CD14-positive monocyte (primary cell): Measurements from ENCODE around the gene RAB24. TPM values are rescaled to one million over a fixed set of nuclear protein-coding genes. Genes with fewer than 3 reads are reported as not detected.

Experiments used
- DNase-seq, 3 donors: peaks; one replicate each; pipeline ENCODE4 v3.0.0-alpha.2; 2011 to 2022
- H2AFZ ChIP-seq: 2 replicates; pipeline ENCODE4 v1.6.0; 2012; ENCODE audit warnings: mild to moderate bottlenecking, low read depth, low read length, inconsistent platforms; ENCODE audit not compliant: insufficient read depth, poor library complexity, severe bottlenecking
- H3K27ac ChIP-seq, 2 donors: 1 replicate in 1 of 2; 2 replicates in 1 of 2; pipeline ENCODE4 v1.5.1; 2012 to 2013; ENCODE audit warnings: low read length in 2 of 2, control low read depth in 1 of 2, inconsistent platforms in 1 of 2, low read depth in 1 of 2, mild to moderate bottlenecking in 1 of 2
- H3K27me3 ChIP-seq, 2 donors: one replicate each; pipeline versions ENCODE4 v1.6.0 to v1.6.1; 2011 to 2013; ENCODE audit warnings: low read length in 2 of 2; ENCODE audit not compliant: control insufficient read depth in 2 of 2, insufficient read depth in 2 of 2
- H3K36me3 ChIP-seq, 2 donors: replicated peaks in 1 of 2; 1 replicate in 1 of 2; 2 replicates in 1 of 2; pipeline versions ENCODE4 v1.5.1 to v1.6.1; 2012 to 2013; ENCODE audit warnings: low read length in 2 of 2, control low read depth in 1 of 2, inconsistent platforms in 1 of 2, mild to moderate bottlenecking in 1 of 2; ENCODE audit not compliant: insufficient read depth in 2 of 2, control insufficient read depth in 1 of 2
- H3K4me1 ChIP-seq, 2 donors: 1 replicate in 1 of 2; 2 replicates in 1 of 2; pipeline versions ENCODE4 v1.5.1 to v1.6.1; 2012 to 2013; ENCODE audit warnings: low read length in 2 of 2, control low read depth in 1 of 2, inconsistent platforms in 1 of 2, mild to moderate bottlenecking in 1 of 2, moderate library complexity in 1 of 2; ENCODE audit not compliant: insufficient read depth in 2 of 2, control insufficient read depth in 1 of 2
- H3K4me2 ChIP-seq: replicated peaks from 2 replicates; pipeline ENCODE3; 2012; ENCODE audit warnings: low read length, moderate library complexity, mild to moderate bottlenecking; ENCODE audit not compliant: poor library complexity, severe bottlenecking; ENCODE audit errors: extremely low read depth
- H3K4me3 ChIP-seq, 3 experiments: fragments of 200-600 bp in 1 of 3; sonication (generic) in 1 of 3; replicated peaks in 1 of 3; 1 replicate in 2 of 3; 2 replicates in 1 of 3; pipeline ENCODE4 v1.5.1; 2011 to 2013; ENCODE audit warnings: low read length in 3 of 3, mild to moderate bottlenecking in 3 of 3, control low read depth in 2 of 3, low read depth in 2 of 3, inconsistent platforms in 1 of 3, moderate library complexity in 1 of 3
- H3K79me2 ChIP-seq: 2 replicates; pipeline ENCODE4 v1.6.0; 2012; ENCODE audit warnings: mild to moderate bottlenecking, control low read depth, inconsistent platforms, low read length, moderate library complexity; ENCODE audit not compliant: insufficient read depth
- H3K9ac ChIP-seq: 2 replicates; pipeline ENCODE4 v1.6.0; 2017; ENCODE audit warnings: low read length, mild to moderate bottlenecking; ENCODE audit not compliant: insufficient read depth, poor library complexity, severe bottlenecking
- H3K9me3 ChIP-seq, 2 donors: replicated peaks in 1 of 2; 1 replicate in 1 of 2; 2 replicates in 1 of 2; pipeline versions ENCODE4 v1.5.1 to v1.6.1; 2012 to 2013; ENCODE audit warnings: low read length in 2 of 2, control low read depth in 1 of 2; ENCODE audit not compliant: control insufficient read depth in 1 of 2, insufficient read depth in 1 of 2
- H4K20me1 ChIP-seq: 2 replicates; pipeline ENCODE4 v1.6.0; 2012; ENCODE audit warnings: mild to moderate bottlenecking, low read length, control low read depth, moderate library complexity; ENCODE audit not compliant: insufficient read depth
- H3K27ac Mint-ChIP-seq, 7 donors: one replicate each; pipeline ENCODE4 v1.8.0; 2020; ENCODE audit warnings: mild to moderate bottlenecking in 7 of 7, mixed read lengths in 7 of 7, moderate library complexity in 6 of 7, inconsistent platforms in 2 of 7
- H3K27me3 Mint-ChIP-seq, 3 donors: one replicate each; pipeline ENCODE4 v1.8.0; 2021 to 2022; ENCODE audit warnings: low read depth in 3 of 3, mild to moderate bottlenecking in 3 of 3, mixed read lengths in 3 of 3, moderate library complexity in 3 of 3, inconsistent platforms in 1 of 3
- H3K36me3 Mint-ChIP-seq, 2 donors: one replicate each; pipeline ENCODE4 v1.8.0; 2020; ENCODE audit warnings: mixed read lengths in 2 of 2, inconsistent platforms in 1 of 2, mild to moderate bottlenecking in 1 of 2
- H3K4me1 Mint-ChIP-seq: one replicate; pipeline ENCODE4 v1.8.0; 2020; ENCODE audit warnings: mild to moderate bottlenecking, mixed read lengths
- H3K4me3 Mint-ChIP-seq, 2 donors: one replicate each; pipeline ENCODE4 v1.8.0; 2020; ENCODE audit warnings: mild to moderate bottlenecking in 2 of 2, mixed read lengths in 2 of 2, moderate library complexity in 1 of 2
- H3K9me3 Mint-ChIP-seq, 7 donors: one replicate each; pipeline ENCODE4 v1.8.0; 2020 to 2022; ENCODE audit warnings: mixed read lengths in 7 of 7, mild to moderate bottlenecking in 6 of 7, moderate library complexity in 6 of 7, inconsistent platforms in 2 of 7
- CTCF ChIP-seq: fragments of 200-600 bp; IDR thresholded peaks from one replicate; pipeline ENCODE4 v1.8.0; 2022; ENCODE audit warnings: antibody characterized with exemption, mild to moderate bottlenecking
- WGBS: methylation state at CpG from one replicate; pipeline ENCODE4 v1.1.5; 2013; ENCODE audit warnings: missing lambda C conversion rate; ENCODE audit not compliant: insufficient coverage; 5-methylcytosine and 5-hydroxymethylcytosine counted together
- intact Hi-C, 2 donors: fragments of 100-400 bp; cut with micrococcal nuclease; formaldehyde crosslinking; loops; one replicate each; pipeline versions ENCODE4 v1.15.0 to v1.15.1; 2023
- polyA plus RNA-seq, 3 donors: library from polyadenylated mRNA; depleted of rRNA in 1 of 3; unstranded in 2 of 3; stranded (reverse) in 1 of 3; fragments of 300-500 nt in 2 of 3; fragments of >200 nt in 1 of 3; fragmentation: Illumina TruSeq in 2 of 3; gene quantifications; 1 replicate in 2 of 3; 2 replicates in 1 of 3; pipeline ENCODE4 v1.2.3, GENCODE V29; 2012 to 2021

Gene RAB24
- polyA plus RNA-seq, 3 donors, result 74.3 to 465 (median 94.4) TPM

GRCh38 chr5:177346820-177347219 is 43.3 kb upstream of the RAB24 start:
- H3K79me2 ChIP-seq, result peaks cover 95% of the 10 kb centered on the region
- H3K27ac ChIP-seq, result no peak overlapping the region
- Mint-ChIP-seq H3K4me3 (no peak overlapping the region), H3K36me3 (peaks cover 41 to 65% of the 10 kb centered on the region in 2 donors), H3K27me3 (no peaks in the 10 kb centered on the region), H3K27ac (peak overlapping the region in 1 of 7 donors; percentile 18), H3K9me3 (no peaks in the 10 kb centered on the region), H3K4me1 (peaks cover 29% of the 10 kb centered on the region)
- H3K4me3 ChIP-seq, result no peak overlapping the region
- H2AFZ ChIP-seq, result no peak overlapping the region
- no peak overlapping the region for H3K9ac ChIP-seq
- 95% methylated on average over 2 of the region's 4 CpGs for WGBS
- peaks cover 19 to 27% of the 10 kb centered on the region in 2 donors for H3K4me1 ChIP-seq
- H3K36me3 ChIP-seq, result peaks cover 39 to 66% of the 10 kb centered on the region in 2 donors
- intact Hi-C loops, result loop anchor here in 1 of 2 donors (5.0 kb wide), 1 partner anchor 35 kb away; the partner anchor contains the start of gene MXD3
- H3K9me3 ChIP-seq, result no peaks in the 10 kb centered on the region
- no peak overlapping the region for H3K4me2 ChIP-seq
- no peak for DNase-seq
- TF ChIP-seq CTCF, result no peak
- H3K27me3 ChIP-seq, result no peaks in the 10 kb centered on the region
- H4K20me1 ChIP-seq, result peaks cover 88% of the 10 kb centered on the region

- no CpG with 5 or more reads among the region's 6 CpGs for WGBS
- no peak overlapping the region for H3K4me2 ChIP-seq
- Mint-ChIP-seq H3K36me3 (peaks cover 52 to 81% of the 10 kb centered on the region in 2 donors), H3K27me3 (peaks cover 0 to 2% (median 0%) of the 10 kb centered on the region in 3 donors), H3K27ac (no peak overlapping the region), H3K4me3 (no peak overlapping the region), H3K4me1 (peaks cover 18% of the 10 kb centered on the region), H3K9me3 (peaks cover 0 to 1% (median 0%) of the 10 kb centered on the region in 7 donors)
- H3K9ac ChIP-seq, result no peak overlapping the region
- peaks cover 92% of the 10 kb centered on the region for H3K79me2 ChIP-seq
- no peaks in the 10 kb centered on the region for H3K27me3 ChIP-seq
- no peak overlapping the region for H3K27ac ChIP-seq
- H4K20me1 ChIP-seq, result peaks cover 89% of the 10 kb centered on the region
- H3K4me1 ChIP-seq, result peaks cover 6 to 12% of the 10 kb centered on the region in 2 donors
- H3K36me3 ChIP-seq, result peaks cover 47 to 77% of the 10 kb centered on the region in 2 donors
- DNase-seq, result no peak
- no peaks in the 10 kb centered on the region for H3K9me3 ChIP-seq
- no peak overlapping the region for H2AFZ ChIP-seq
- TF ChIP-seq CTCF, result no peak
- intact Hi-C loops, result loop anchor here in 1 of 2 donors (5.0 kb wide), 1 partner anchor 33 kb away; the partner anchor contains the start of gene MXD3
- H3K4me3 ChIP-seq, result no peak overlapping the region
Observed at GRCh38 chr5:177344891-177345290, 41.4 kb upstream of the RAB24 start.
